ENCODE results near the gene PCGF1. TPM values are rescaled to one million over a fixed set of nuclear protein-coding genes. Genes with fewer than 3 reads are reported as not detected.
A peak's percentile ranks its signal among the peaks of the same experiment; 100 is the strongest.
"Not testable (repeated sequence)": the region's sequence is repeated elsewhere in the genome, so short reads cannot be mapped to it uniquely, and the experiment has no call there.

Gene PCGF1
- total and polyA plus RNA-seq, 4 donors: 3.3 to 12.5 (median 10.9) TPM

- TF ChIP-seq FOXA1 (IDR thresholded peaks at IDR 0.05) (no peak), YY1 (IDR thresholded peaks at IDR 0.05) (peak; percentile 66), RXRA (IDR thresholded peaks at IDR 0.05) (peak; percentile 91 to 96), NR2F2 (IDR thresholded peaks at IDR 0.05) (peak; percentile 58), SP1 (IDR thresholded peaks at IDR 0.05) (peak; percentile 86), RAD21 (IDR thresholded peaks at IDR 0.05) (peak; percentile 46 to 51), HNF4A (conservative IDR thresholded peaks at IDR 0.05) (peak; percentile 91 to 95)
These were observed 18.6 kb downstream of the PCGF1 start (continued) for GRCh38 chr2:74488643-74489481.

- Histone ChIP-seq H3K27me3 (ENCODE audit: control insufficient read depth in 4 of 4, insufficient read depth in 4 of 4, low read length in 3 of 4) (no peaks in the 10 kb centered on the region), H3K9ac (ENCODE audit: low read depth in 1 of 2, low read length in 2 of 2) (no peak overlapping the region), H3K9me3 (ENCODE audit: control insufficient read depth in 4 of 4, low read length in 3 of 4) (no peaks in the 10 kb centered on the region), H3K4me3 (ENCODE audit: low read depth in 1 of 3, low read length in 3 of 3) (no peak overlapping the region), H3K4me1 (ENCODE audit: control insufficient read depth in 4 of 4, insufficient read depth in 4 of 4, low read length in 3 of 4) (peaks cover 30 to 67% (median 61%) of the 10 kb centered on the region in 4 donors), H3K36me3 (ENCODE audit: control insufficient read depth in 4 of 4, insufficient read depth in 3 of 4, low read depth in 1 of 4, low read length in 3 of 4) (peaks cover 0 to 4% (median 2%) of the 10 kb centered on the region in 4 donors), H3K27ac (ENCODE audit: low read depth in 1 of 2, low read length in 2 of 2) (no peak overlapping the region)
- DNase-seq (ENCODE audit: low spot score): no peak
- WGBS: 68% methylated on average over 2 of the region's 2 CpGs
- no peak for TF ChIP-seq EGR1 (IDR thresholded peaks at IDR 0.05; ENCODE audit: low read depth in 2 of 2)
- peak; percentile 25 to 39 for TF ChIP-seq HNF4A (conservative IDR thresholded peaks at IDR 0.05)
- peak in 1 of 2 donors; percentile 9 for TF ChIP-seq JUND (IDR thresholded peaks at IDR 0.05)
- peak in 1 of 2 donors; percentile 35 for TF ChIP-seq RAD21 (IDR thresholded peaks at IDR 0.05)
- TF ChIP-seq RXRA (IDR thresholded peaks at IDR 0.05): peak; percentile 50 to 63
- TF ChIP-seq CTCF (IDR thresholded peaks at IDR 0.05; ENCODE audit: low read depth, low read length, missing input control): no peak
- TF ChIP-seq FOXA1 (IDR thresholded peaks at IDR 0.05): peak; percentile 59
- TF ChIP-seq HNF4G (IDR thresholded peaks at IDR 0.05): no peak
- peak; percentile 62 for TF ChIP-seq SP1 (IDR thresholded peaks at IDR 0.05)
- TF ChIP-seq FOXA2 (IDR thresholded peaks at IDR 0.05): peak; percentile 76
These were observed 21.4 kb downstream of the PCGF1 start for GRCh38 chr2:74486141-74486540.

GRCh38 chr2:74483675-74484164 is 23.8 kb downstream of the PCGF1 start:
- not testable (repeated sequence) for H3K36me3 ChIP-seq (ENCODE audit: control insufficient read depth in 4 of 4, insufficient read depth in 3 of 4, low read depth in 1 of 4, low read length in 3 of 4); H3K27me3 ChIP-seq (ENCODE audit: control insufficient read depth in 4 of 4, insufficient read depth in 4 of 4, low read length in 3 of 4); DNase-seq (ENCODE audit: low spot score); H3K9me3 ChIP-seq (ENCODE audit: control insufficient read depth in 4 of 4, low read length in 3 of 4)
- 71% methylated on average over 19 of the region's 19 CpGs for WGBS
- peak overlapping the region; percentile 67 to 95 (median 94) for H3K4me3 ChIP-seq (ENCODE audit: low read depth in 1 of 3, low read length in 3 of 3)
- H3K4me1 ChIP-seq (ENCODE audit: control insufficient read depth in 4 of 4, insufficient read depth in 4 of 4, low read length in 3 of 4): peaks cover 14 to 52% (median 43%) of the 10 kb centered on the region in 4 donors
- peak overlapping the region; percentile 6 to 63 for H3K9ac ChIP-seq (ENCODE audit: low read depth in 1 of 2, low read length in 2 of 2)
- peak overlapping the region in 1 of 2 donors; percentile 84 for H3K27ac ChIP-seq (ENCODE audit: low read depth in 1 of 2, low read length in 2 of 2)
